ENCODE data around the gene IFNA10.
"Not testable (repeated sequence)": the region's sequence is repeated elsewhere in the genome, so short reads cannot be mapped to it uniquely, and the experiment has no call there.

The IFNA10 gene

DNA sequence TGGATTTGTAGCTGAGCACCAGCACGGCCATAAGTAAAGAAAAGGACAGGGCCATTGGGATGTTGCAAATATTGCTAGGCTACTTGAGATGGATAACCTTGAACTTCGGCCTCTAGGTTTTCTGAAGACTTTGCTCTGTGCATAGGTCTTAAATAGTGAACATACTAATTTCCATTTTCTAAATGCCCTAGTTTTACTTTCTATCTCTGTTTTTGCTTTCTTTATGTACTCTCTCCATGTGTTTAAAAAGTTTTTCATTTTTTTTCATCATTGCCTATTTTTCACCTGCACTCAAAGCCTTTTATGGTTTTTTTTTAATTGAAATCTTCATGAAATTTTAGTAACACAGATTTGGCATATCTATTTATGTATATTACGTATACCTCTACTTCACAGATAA is at the start of gene IFNA10:
IFNA10 (minus strand) TSS at position 101 of the 400 bp plus-strand sequence; CDS start at position 55, 46 bp downstream.
- DNase-seq = not testable (repeated sequence)

DNA sequence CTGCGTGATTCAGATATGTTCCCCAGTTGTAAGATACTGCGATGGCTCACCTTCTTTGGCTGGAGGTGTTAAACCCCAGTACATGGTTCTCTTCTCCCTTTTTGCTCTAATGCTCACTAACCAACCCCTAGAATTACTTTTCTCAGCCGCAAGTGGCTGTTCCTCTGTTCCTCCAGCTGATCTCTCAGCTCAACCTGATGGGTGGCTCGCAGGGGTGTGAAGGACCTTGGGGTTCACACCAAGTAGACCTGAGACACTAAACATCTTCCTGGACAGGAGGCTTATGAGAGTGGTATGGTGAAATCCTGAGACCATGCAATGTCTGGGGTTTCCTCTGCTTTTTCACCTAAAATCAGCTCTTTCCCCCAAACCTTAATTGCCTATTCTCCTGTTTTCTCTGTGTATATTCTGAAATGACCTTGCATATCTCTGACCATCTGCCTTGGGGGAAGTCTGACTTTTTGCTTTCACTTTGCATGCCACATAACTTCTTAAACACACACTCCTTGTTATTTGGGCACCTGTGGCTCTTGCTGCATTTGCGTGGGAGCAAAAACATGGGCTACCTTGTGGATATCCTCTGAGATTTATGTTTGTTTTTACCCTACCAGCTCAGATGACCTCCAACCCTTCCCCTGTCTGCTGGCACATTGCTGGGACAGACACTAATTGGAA is 48.7 kb upstream of the IFNA10 start:
- no peak for DNase-seq

GRCh38 chr9:21252721-21253547 is 46.0 kb upstream of the IFNA10 start:
- DNase-seq = peak; percentile 0

DNA sequence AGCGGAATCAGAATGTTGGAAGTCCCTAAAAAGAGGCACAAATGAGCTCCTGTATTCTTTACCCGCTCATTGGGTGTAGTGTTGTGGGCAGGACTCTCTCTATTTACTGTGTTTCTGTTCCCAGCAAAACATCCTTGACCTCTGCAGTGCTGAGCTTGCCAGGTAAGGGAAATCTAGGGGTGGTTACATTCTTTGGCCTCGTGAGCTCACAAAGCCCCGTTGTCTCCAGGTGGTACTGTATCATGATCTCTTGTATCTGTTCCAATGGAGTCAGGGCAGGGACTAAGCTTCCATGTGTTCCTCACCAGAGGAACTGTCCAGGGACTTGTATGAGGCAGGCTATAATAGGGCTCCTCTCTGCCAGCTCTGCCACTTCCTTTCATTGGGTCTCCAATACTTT is 44.7 kb upstream of the IFNA10 start:
- no peak for DNase-seq

DNA sequence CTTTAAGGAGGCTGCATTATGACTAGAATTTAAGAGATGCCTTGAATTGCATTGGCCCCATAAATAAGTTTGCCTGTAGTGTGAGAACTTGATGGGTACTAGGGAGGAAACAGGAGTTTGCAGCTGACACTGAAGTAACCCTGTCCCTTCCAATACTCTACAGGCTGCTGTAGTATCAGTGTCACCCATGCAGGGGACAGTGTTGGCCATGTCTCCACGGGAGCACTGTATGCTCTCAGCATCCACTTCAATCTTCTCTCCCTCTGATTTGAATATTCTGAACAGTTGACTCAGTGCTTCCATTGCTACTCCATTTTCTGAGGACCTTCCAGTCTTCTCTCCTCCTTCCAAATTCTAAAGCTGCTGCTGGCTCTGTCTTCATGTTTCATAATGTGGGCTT is 44.2 kb upstream of the IFNA10 start:
- DNase-seq = no peak

DNA sequence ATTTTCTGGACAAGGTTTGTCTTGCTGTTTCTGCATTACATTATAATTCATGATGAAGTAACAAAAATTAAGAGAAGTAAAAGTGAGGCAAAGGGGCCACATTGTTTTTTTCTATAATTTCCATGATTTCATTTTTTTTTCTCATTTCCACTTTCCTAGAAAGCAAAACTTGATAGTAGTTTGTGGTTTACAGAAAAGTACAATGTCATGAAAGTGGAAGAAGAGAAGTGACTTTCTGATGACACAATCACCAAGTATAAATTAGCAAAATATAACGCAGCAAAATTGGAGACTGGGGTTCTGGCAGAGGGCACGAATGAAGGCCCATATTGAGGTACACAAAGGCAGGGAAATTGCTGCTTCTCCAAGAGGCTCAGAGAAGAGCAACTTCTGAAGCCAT is 37.9 kb upstream of the IFNA10 start:
- no peak for DNase-seq

DNA sequence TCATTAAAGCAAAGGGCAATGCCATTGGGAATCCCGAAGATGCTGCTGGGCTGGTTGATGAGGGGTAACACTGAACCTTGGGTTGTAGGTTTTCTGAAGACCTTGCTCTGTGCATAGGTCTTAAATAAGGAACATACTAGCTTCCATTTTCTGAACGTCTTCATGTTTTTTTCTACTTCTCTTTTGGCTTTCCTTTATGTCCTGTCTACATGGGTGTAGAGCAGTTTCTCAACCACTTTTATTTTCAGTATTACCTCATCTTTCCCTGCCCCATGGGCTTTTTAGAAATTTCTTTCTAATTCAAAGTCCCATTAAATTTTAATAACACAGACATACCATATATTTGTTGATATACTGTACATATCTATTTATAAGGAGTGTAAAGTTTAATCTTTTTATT is 33.0 kb upstream of the IFNA10 start, which contains the start of gene IFNA14:
IFNA14 (minus strand) TSS at position 95 of the 400 bp plus-strand sequence; CDS start at position 25, 70 bp downstream.
- DNase-seq = no peak

DNA sequence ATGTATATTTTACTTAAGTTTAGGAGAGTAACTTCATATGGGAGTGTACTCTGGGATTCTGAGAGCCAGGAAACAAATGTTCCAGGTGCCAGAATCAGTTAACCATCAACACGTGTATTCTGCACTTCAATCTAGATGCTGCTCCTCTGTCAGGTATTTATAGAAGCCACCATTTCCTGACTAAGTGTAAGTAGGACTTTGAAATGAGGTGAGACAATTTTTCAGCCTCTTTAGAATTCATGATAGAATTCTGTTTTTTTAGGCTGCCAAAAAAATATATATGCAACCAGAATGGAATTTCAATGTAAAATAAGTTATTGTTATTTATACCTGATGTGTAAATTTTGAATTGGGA is 29.4 kb upstream of the IFNA10 start:
- not testable (repeated sequence) for DNase-seq

GRCh38 chr9:21235468-21236359 is 28.8 kb upstream of the IFNA10 start:
- DNase-seq = not testable (repeated sequence)

DNA sequence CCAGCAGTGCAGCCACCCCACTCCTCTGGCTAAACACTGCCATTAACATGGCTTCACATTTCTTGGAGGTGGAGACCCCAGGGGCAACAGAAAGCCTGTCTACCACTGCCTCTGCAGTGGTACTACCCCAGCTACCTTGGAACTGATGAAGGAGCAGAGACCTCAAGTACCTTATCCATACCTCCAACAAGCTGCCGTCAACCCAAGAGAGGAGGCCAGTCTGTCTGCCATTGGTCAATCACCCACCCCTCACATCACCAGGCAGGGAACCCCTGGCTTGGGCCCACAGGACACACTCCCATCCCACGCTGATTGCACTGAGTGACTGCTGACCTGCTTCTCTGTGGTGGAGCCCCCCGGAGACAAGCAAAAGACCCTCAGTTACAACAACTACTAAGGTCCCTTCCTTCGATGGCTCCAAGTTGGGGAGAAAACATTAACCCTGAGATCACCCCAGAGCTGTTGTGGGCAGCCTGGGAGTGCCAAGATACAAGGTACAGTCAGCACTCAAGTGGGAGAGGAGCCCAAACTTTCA is 27.3 kb upstream of the IFNA10 start:
- no peak for DNase-seq

GRCh38 chr9:21233258-21233657 is 26.3 kb upstream of the IFNA10 start:
- DNase-seq = no peak

GRCh38 chr9:21228122-21228521 is 21.2 kb upstream of the IFNA10 start, which contains the start of gene IFNA17:
TSS of gene IFNA17 (minus strand) at chr9:21228222. CDS start at chr9:21228173, 49 bp downstream.
- DNase-seq = no peak

DNA sequence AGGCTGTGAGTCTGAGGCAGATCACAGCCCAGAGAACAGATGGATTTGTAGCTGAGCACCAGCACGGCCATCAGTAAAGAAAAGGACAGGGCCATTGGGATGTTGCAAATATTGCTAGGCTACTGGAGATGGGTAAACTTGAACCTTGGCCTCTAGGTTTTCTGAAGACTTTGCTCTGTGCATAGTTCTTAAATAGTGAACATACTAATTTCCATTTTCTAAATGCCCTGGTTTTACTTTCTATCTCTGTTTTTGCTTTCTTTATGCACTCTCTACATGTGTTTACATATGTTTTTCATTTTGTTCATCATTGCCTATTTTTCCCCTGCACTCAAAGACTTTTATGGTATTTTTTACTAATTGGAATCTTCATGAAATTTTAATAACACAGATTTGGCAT is 10.3 kb upstream of the IFNA10 start, which contains the start of gene IFNA16:
IFNA16 (minus strand) TSS at position 101 of the 400 bp plus-strand sequence; CDS start at position 95, 6 bp downstream.
- DNase-seq = not testable (repeated sequence)

DNA sequence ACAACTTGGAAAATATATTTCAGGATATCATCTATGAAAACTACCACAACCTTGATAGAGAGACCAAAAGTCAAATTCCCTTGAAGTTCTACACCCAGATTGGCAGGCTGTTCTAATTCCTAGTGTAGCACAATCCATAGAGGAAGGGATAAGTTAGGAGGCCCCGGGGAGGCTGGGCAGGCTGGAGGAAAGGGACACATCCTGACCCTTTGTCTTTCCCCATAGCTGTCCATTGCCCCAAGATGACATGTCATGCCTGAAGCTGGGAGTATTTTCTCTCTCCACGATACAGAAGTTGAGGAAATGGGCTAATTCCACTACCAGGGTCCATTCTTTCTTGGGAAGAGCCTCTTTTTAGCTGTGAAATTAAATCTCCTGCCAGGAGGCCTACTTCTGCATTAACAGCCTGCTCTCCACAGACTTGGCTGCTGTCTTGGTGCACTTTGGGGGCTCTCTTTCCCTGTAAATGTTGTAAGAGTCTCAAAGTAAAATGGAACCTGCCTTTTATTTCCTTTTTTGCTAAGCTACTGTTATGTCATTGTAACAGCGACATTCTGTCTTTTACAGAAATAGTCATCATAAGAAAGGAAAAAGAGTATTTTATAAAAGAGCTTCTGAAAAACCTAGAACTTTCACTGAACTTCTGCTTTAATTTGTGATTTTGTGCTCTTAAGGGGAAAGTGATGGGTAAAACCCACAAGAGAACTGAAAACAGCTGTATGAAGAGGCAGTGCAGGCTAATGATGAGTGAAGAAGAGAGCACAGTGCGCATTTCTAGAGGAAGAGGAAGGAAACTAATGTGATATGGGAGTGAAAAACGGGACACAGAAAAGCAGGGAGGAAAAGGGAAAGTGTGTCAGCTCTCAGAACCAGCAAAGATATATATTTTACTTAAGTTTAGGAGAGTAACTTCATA is 6.7 kb upstream of the IFNA10 start:
- not testable (repeated sequence) for DNase-seq

GRCh38 chr9:21212160-21212559 is 5.2 kb upstream of the IFNA10 start:
- not testable (repeated sequence) for DNase-seq

GRCh38 chr9:21210782-21211181 is 3.8 kb upstream of the IFNA10 start:
- not testable (repeated sequence) for DNase-seq

DNA sequence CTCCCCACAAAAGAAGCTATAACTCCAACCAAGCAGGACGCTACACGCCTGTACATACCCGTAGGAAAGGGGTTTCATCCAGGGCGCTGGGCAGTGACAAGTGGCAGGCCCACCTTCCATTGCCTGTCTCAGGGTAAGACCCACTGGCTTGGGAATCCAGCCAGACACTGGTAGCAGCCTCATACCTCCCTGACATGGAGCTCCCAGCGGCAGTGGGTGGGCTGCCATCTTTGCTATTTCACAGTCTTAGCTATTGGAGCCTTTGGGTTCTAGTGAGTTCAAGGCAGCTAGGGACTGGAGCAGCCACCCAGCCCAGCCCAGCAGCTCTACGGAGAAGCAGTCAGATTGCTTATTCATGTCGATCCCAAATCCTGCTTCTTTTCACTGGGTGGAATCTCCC is 3.4 kb upstream of the IFNA10 start:
- DNase-seq = no peak

DNA sequence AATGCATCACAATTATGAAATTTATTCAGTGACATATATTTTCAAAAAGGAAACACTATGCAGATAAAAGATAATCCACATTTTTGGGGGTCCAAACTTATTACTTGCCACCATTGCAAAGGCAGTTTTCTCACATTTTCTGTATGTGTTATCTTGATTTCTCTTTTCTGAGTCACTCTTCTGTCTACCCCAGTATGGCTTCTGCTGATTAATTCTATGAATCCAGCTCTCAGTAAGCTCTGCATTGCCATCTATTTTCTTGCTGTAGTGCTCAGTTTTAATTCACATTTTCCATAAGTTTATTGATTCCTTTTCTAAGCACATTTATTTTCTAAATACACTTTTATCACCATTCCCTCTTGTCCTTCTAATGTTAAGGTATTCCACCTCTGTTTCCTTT is 1.7 kb downstream of the IFNA10 start:
- DNase-seq = no peak

- DNase-seq = not testable (repeated sequence)
These were observed 4.8 kb downstream of the IFNA10 start, which contains the start of gene IFNA7 for GRCh38 chr9:21202105-21202504. TSS of gene IFNA7 (minus strand) at chr9:21202205. CDS start at chr9:21202165, 40 bp downstream.

DNA sequence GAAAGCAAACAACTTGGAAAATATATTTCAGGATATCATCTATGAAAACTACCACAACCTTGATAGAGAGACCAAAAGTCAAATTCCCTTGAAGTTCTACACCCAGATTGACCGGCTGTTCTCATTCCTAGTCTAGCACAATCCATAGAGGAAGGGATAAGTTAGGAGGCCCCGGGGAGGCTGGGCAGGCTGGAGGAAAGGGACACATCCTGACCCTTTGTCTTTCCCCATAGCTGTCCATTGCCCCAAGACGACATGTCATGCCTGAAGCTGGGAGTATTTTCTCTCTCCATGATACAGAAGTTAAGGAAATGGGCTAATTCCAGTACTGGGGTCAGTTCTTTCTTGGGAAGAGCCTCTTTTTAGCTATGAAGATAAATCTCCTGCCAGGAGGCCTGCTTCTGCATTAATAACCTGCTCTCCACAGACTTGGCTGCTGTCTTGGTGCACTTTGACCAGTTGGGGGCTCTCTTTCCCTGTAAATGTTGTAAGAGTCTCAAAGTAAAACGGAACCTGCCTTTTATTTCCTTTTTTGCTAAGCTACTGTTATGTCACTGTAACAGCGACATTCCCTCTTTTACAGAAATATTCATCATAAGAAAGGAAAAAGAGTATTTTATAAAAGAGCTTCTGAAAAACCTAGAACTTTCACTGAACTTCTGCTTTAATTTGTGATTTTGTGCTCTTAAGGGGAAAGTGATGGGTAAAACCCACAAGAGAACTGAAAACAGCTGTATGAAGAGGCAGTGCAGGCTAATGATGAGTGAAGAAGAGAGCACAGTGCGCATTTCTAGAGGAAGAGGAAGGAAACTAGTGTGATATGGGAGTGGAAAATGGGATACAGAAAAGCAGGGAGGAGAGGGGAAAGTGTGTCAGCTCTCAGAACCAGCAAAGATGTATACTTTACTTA is 11.8 kb downstream of the IFNA10 start:
- DNase-seq = not testable (repeated sequence)
